HepG2 (cell line): ENCODE results near the gene TTC6. TPM values are rescaled to one million over a fixed set of nuclear protein-coding genes. Genes with fewer than 3 reads are reported as not detected.

Experiments used
- ATRX ChIP-seq: sonication (generic); formaldehyde crosslinking; IDR thresholded peaks from 2 replicates; pipeline ENCODE4 v1.4.0; 2020; ENCODE audit warnings: missing genetic modification reagents, borderline replicate concordance
- BRD4 ChIP-seq: sonication (generic); formaldehyde crosslinking; IDR thresholded peaks from 2 replicates; pipeline ENCODE4 v1.4.0; 2020; ENCODE audit warnings: missing genetic modification reagents
- FOXC1 ChIP-seq: sonication (generic); formaldehyde crosslinking; IDR thresholded peaks from 2 replicates; pipeline ENCODE4 v1.8.0; 2022; ENCODE audit warnings: mild to moderate bottlenecking, missing genetic modification reagents, borderline replicate concordance
- HDAC1 ChIP-seq: sonication (generic); formaldehyde crosslinking; IDR thresholded peaks from 2 replicates; pipeline ENCODE4 v1.5.1; 2020; ENCODE audit warnings: mild to moderate bottlenecking, missing genetic modification reagents
- JUN ChIP-seq: sonication (generic); formaldehyde crosslinking; IDR thresholded peaks from 2 replicates; pipeline ENCODE4 v1.4.0; 2020; ENCODE audit warnings: mild to moderate bottlenecking, missing genetic modification reagents
- NCOA1 ChIP-seq: sonication (generic); formaldehyde crosslinking; IDR thresholded peaks from 2 replicates; pipeline ENCODE4 v1.9.0; 2021; ENCODE audit warnings: missing genetic modification reagents
- RBFOX2 ChIP-seq: fragments of 200-400 bp; formaldehyde crosslinking; IDR thresholded peaks from 2 replicates; pipeline ENCODE4 v1.6.1; 2017; ENCODE audit warnings: low read depth, mild to moderate bottlenecking, low read length
- SETDB1 ChIP-seq: sonication (generic); formaldehyde crosslinking; IDR thresholded peaks from 2 replicates; pipeline ENCODE4 v1.5.1; 2020; ENCODE audit warnings: missing genetic modification reagents, mild to moderate bottlenecking, borderline replicate concordance
- ZBTB1 ChIP-seq: sonication (generic); formaldehyde crosslinking; IDR thresholded peaks from 2 replicates; pipeline ENCODE4 v1.4.0; 2020; ENCODE audit warnings: missing genetic modification reagents, borderline replicate concordance
- ZBTB20 ChIP-seq: sonication (generic); formaldehyde crosslinking; IDR thresholded peaks from 2 replicates; pipeline ENCODE4 v1.8.1; 2023; ENCODE audit warnings: missing genetic modification reagents, low read depth, mild to moderate bottlenecking, borderline replicate concordance
- ZFP36L2 ChIP-seq: sonication (generic); formaldehyde crosslinking; IDR thresholded peaks from 2 replicates; pipeline ENCODE4 v1.4.0; 2020; ENCODE audit warnings: missing genetic modification reagents
- ZNF746 ChIP-seq: sonication (generic); formaldehyde crosslinking; IDR thresholded peaks from 2 replicates; pipeline ENCODE4 v1.8.0; 2022; ENCODE audit warnings: mild to moderate bottlenecking, missing genetic modification reagents
- ZNF776 ChIP-seq: sonication (generic); formaldehyde crosslinking; IDR thresholded peaks from 2 replicates; pipeline ENCODE4 v1.4.0; 2020; ENCODE audit warnings: mild to moderate bottlenecking, missing genetic modification reagents
- polyA plus RNA-seq, 8 experiments: library from polyadenylated mRNA; depleted of rRNA in 3 of 8; stranded (reverse) in 7 of 8; unstranded in 1 of 8; fragments of >200 nt; fragmentation: Illumina TruSeq in 4 of 8; extraction: Trizol in 4 of 8; gene quantifications; 2 replicates each; pipeline versions ENCODE4 v1.2.1 to v1.2.3, GENCODE V29; 2011 to 2016; ENCODE audit warnings: low read depth in 4 of 8, missing spikeins in 1 of 8, mixed read lengths in 1 of 8; ENCODE audit not compliant: insufficient read depth in 1 of 8
- total RNA-seq, 5 experiments: library from RNA; depleted of rRNA; stranded (reverse); fragments of >200 nt; fragmentation: Illumina TruSeq; extraction: Trizol; gene quantifications; 2 replicates each; pipeline ENCODE4 v1.2.3, GENCODE V29; 2016; ENCODE audit warnings: low read depth in 1 of 5
- TF ChIP-seq, protein P1 (sequence below), 2 experiments: fragments of 450-650 bp in 1 of 2; sonication (generic) in 1 of 2; formaldehyde crosslinking; IDR thresholded peaks; 2 replicates each; pipeline versions ENCODE4 v1.5.0 to v1.8.0; 2020 to 2022; ENCODE audit warnings: mild to moderate bottlenecking in 1 of 2, missing genetic modification reagents in 1 of 2
- TF ChIP-seq, protein P2 (sequence below): sonication (generic); formaldehyde crosslinking; IDR thresholded peaks from 2 replicates; pipeline ENCODE4 v1.4.0; 2020; ENCODE audit warnings: missing genetic modification reagents
- TF ChIP-seq, protein P3 (sequence below): sonication (generic); formaldehyde crosslinking; IDR thresholded peaks from 2 replicates; pipeline ENCODE4 v1.8.0; 2022; ENCODE audit warnings: mild to moderate bottlenecking, missing genetic modification reagents, borderline replicate concordance
- TF ChIP-seq, protein P4 (sequence below): sonication (generic); formaldehyde crosslinking; IDR thresholded peaks from 2 replicates; pipeline ENCODE4 v1.8.0; 2022; ENCODE audit warnings: mild to moderate bottlenecking, missing genetic modification reagents; ENCODE audit not compliant: insufficient replicate concordance
- TF ChIP-seq, protein P5 (sequence below): sonication (generic); formaldehyde crosslinking; IDR thresholded peaks from 2 replicates; pipeline ENCODE4 v1.4.0; 2020; ENCODE audit warnings: mild to moderate bottlenecking, missing genetic modification reagents
- TF ChIP-seq, protein P6 (sequence below): sonication (generic); formaldehyde crosslinking; IDR thresholded peaks from 2 replicates; pipeline ENCODE4 v1.4.0; 2020; ENCODE audit warnings: missing genetic modification reagents, mild to moderate bottlenecking, borderline replicate concordance

The TTC6 gene
- total and polyA plus RNA-seq, 2 of the 13 experiments (the other 11 are each of a cell fraction or from before 2014, with no cell fraction given) = 9.3 to 27.4 TPM

DNA sequence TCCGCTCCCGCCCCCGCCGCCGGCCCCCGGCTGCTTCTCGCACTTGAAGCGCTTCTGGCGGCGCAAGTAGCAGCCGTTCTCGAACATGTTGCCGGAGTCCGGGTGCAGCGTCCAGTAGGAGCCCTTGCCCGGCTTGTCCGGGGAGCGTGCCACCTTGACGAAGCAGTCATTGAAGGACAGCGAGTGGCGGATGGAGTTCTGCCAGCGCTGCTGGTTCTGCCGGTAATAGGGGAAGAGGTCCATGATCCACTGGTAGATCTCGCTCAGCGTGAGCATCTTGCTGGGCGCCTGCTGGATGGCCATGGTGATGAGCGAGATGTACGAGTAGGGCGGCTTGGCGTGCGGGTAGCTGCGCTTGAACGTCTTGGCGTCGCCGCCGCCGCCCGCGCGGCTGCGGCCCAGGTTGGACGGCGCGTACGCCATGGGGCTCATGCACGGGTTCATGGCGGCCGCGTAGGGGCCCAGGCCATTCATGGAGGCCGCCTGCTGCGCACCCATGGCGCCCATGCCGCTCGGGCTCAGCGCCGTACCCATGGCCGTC, 3.4 kb upstream of the TTC6 start (continued):
- no peak for TF ChIP-seq ZBTB1
- no peak for TF ChIP-seq SETDB1 (CRISPR knock-in tag)
- TF ChIP-seq HDAC1 (CRISPR knock-in tag) = no peak
- peak; percentile 41; the same call in 1 of the 2 replicates for TF ChIP-seq BRD4 (CRISPR knock-in tag)
- TF ChIP-seq, protein P1, sequence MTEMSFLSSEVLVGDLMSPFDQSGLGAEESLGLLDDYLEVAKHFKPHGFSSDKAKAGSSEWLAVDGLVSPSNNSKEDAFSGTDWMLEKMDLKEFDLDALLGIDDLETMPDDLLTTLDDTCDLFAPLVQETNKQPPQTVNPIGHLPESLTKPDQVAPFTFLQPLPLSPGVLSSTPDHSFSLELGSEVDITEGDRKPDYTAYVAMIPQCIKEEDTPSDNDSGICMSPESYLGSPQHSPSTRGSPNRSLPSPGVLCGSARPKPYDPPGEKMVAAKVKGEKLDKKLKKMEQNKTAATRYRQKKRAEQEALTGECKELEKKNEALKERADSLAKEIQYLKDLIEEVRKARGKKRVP (CRISPR knock-in tag; IDR thresholded peaks at IDR 0.05) = no peak
- TF ChIP-seq, protein P2, sequence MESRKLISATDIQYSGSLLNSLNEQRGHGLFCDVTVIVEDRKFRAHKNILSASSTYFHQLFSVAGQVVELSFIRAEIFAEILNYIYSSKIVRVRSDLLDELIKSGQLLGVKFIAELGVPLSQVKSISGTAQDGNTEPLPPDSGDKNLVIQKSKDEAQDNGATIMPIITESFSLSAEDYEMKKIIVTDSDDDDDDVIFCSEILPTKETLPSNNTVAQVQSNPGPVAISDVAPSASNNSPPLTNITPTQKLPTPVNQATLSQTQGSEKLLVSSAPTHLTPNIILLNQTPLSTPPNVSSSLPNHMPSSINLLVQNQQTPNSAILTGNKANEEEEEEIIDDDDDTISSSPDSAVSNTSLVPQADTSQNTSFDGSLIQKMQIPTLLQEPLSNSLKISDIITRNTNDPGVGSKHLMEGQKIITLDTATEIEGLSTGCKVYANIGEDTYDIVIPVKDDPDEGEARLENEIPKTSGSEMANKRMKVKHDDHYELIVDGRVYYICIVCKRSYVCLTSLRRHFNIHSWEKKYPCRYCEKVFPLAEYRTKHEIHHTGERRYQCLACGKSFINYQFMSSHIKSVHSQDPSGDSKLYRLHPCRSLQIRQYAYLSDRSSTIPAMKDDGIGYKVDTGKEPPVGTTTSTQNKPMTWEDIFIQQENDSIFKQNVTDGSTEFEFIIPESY (CRISPR knock-in tag) = peak; percentile 45
- TF ChIP-seq, protein P3, sequence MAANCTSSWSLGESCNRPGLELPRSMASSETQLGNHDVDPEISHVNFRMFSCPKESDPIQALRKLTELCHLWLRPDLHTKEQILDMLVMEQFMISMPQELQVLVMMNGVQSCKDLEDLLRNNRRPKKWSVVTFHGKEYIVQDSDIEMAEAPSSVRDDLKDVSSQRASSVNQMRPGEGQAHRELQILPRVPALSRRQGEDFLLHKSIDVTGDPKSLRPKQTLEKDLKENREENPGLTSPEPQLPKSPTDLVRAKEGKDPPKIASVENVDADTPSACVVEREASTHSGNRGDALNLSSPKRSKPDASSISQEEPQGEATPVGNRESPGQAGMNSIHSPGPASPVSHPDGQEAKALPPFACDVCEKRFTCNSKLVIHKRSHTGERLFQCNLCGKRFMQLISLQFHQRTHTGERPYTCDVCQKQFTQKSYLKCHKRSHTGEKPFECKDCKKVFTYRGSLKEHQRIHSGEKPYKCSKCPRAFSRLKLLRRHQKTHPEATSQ (CRISPR knock-in tag) = no peak
- TF ChIP-seq FOXC1 = no peak
- TF ChIP-seq RBFOX2 = peak; percentile 82
- no peak for TF ChIP-seq ATRX
- no peak for TF ChIP-seq ZNF746 (CRISPR knock-in tag)
- TF ChIP-seq ZBTB20 = no peak
- TF ChIP-seq, protein P4, sequence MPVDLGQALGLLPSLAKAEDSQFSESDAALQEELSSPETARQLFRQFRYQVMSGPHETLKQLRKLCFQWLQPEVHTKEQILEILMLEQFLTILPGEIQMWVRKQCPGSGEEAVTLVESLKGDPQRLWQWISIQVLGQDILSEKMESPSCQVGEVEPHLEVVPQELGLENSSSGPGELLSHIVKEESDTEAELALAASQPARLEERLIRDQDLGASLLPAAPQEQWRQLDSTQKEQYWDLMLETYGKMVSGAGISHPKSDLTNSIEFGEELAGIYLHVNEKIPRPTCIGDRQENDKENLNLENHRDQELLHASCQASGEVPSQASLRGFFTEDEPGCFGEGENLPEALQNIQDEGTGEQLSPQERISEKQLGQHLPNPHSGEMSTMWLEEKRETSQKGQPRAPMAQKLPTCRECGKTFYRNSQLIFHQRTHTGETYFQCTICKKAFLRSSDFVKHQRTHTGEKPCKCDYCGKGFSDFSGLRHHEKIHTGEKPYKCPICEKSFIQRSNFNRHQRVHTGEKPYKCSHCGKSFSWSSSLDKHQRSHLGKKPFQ = no peak
- peak; percentile 51; the same call in 1 of the 2 replicates for TF ChIP-seq ZNF776 (CRISPR knock-in tag)
- no peak for TF ChIP-seq JUN
- TF ChIP-seq ZFP36L2 (CRISPR knock-in tag) = no peak
- TF ChIP-seq, protein P5, sequence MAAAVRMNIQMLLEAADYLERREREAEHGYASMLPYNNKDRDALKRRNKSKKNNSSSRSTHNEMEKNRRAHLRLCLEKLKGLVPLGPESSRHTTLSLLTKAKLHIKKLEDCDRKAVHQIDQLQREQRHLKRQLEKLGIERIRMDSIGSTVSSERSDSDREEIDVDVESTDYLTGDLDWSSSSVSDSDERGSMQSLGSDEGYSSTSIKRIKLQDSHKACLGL (CRISPR knock-in tag) = peak; percentile 42; the same call in 1 of the 2 replicates
- no peak for TF ChIP-seq NCOA1 (CRISPR knock-in tag)
- TF ChIP-seq, protein P6, sequence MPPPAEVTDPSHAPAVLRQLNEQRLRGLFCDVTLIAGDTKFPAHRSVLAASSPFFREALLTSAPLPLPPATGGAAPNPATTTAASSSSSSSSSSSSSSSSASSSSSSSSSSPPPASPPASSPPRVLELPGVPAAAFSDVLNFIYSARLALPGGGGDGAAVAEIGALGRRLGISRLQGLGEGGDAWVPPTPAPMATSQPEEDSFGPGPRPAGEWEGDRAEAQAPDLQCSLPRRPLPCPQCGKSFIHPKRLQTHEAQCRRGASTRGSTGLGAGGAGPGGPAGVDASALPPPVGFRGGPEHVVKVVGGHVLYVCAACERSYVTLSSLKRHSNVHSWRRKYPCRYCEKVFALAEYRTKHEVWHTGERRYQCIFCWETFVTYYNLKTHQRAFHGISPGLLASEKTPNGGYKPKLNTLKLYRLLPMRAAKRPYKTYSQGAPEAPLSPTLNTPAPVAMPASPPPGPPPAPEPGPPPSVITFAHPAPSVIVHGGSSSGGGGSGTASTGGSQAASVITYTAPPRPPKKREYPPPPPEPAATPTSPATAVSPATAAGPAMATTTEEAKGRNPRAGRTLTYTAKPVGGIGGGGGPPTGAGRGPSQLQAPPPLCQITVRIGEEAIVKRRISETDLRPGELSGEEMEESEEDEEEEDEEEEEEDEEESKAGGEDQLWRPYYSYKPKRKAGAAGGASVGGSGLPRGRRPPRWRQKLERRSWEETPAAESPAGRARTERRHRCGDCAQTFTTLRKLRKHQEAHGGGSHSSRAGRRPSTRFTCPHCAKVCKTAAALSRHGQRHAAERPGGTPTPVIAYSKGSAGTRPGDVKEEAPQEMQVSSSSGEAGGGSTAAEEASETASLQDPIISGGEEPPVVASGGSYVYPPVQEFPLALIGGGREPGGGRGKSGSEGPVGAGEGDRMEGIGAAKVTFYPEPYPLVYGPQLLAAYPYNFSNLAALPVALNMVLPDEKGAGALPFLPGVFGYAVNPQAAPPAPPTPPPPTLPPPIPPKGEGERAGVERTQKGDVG = no peak
